ENCODE measurements around the gene RGS10.
A peak's percentile ranks its signal among the peaks of the same experiment; 100 is the strongest.
"Not testable (repeated sequence)": the region's sequence is repeated elsewhere in the genome, so short reads cannot be mapped to it uniquely, and the experiment has no call there.

RGS10 gene

DNA sequence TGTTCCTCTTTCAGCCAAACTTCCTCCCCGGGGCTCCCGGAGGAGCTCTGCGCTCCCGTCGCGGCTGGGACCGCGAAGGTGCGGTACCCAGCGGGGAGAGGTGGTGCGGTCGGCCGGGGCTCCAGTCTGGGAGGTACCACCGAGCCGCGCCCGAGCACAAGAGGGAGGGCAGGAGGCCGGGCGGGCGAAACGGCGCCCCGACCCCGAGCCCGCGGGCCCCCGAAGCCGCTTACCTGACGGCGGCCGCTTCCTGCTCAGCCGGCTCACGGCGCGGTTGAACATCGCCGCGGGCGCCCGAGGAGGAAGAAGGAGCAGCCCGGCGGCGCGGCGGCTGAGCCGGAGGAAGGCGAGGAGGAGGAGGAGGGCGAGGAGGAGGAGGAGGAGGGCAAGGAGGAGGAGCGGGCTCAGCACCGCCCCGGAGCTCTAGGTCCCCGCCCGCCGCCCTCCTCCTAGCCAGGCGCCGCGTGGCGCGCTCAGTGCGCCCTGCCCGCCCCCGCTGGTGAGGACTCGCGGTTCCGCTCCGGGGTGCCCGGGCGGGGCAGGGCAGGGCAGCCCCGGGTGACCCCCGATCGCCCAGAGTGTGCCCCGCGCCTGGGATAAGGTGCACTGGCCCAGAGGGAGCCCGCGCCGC, at the start of gene RGS10:
RGS10 (minus strand) TSS at position 363 of the 631 bp plus-strand sequence; CDS start at position 282, 81 bp downstream.
- DNase-seq, result peak; percentile 94

DNA sequence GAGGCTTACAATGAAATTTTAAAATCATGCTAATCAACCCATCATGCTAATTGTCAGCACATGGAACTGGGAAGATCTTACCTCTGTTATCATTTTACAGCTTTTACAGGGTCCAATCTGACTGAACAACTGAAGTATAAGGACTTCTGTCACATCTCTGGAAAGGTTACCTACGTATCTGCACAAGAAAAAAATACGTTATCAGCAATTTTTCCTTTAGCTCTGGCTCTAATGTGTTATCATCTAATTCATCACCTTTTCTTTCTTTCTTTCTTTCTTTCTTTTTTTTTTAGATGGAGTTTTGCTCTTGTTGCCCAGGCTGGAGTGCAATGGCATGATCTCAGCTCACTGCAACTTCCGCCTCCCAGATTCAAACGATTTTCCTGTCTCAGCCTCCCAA, 45.6 kb upstream of the RGS10 start:
- DNase-seq, result no peak

GRCh38 chr10:119578355-119578754, 35.8 kb upstream of the RGS10 start:
- no peak for DNase-seq

GRCh38 chr10:119575991-119576390, 33.5 kb upstream of the RGS10 start:
- DNase-seq, result no peak

DNA sequence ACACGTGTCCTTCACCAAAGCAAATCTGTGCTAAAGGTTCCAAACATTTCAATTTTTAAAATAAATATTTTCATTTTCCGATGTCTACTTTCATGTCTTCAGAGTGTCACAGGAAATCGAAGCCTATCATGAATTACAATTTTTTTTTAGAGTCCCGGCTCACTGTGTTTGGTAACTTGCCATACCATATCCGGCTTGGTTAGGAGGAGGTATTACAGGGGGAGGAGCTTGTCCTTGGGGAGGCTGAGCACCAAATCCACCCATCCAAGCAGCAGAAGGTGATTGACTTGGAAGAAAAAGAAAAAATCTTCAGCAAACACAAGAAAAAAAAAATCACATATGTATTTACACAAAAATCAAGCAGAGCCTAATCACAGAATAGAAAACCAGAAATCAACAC, 33.0 kb upstream of the RGS10 start:
- DNase-seq, result peak; percentile 48

DNA sequence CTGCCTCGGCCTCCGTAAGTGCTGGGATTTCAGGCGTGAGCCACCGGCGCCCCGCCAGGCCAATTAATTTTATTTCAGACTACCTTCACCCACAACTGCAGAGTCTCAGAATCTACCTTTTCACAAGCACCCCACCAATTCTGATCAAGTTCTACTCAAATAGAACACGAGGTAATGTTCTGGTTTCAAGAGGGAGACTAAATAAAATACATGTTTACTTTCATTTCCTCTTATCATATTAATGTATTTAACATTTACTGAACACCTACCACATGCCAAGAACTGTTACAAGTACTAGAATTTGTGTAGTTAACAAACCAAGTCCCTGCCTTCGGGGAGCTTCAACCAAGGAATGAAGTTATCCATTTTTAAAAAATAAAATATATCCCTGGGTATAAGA, 25.5 kb upstream of the RGS10 start:
- no peak for DNase-seq

- no peak for DNase-seq
Measured at GRCh38 chr10:119562097-119562496, 19.6 kb upstream of the RGS10 start.

DNA sequence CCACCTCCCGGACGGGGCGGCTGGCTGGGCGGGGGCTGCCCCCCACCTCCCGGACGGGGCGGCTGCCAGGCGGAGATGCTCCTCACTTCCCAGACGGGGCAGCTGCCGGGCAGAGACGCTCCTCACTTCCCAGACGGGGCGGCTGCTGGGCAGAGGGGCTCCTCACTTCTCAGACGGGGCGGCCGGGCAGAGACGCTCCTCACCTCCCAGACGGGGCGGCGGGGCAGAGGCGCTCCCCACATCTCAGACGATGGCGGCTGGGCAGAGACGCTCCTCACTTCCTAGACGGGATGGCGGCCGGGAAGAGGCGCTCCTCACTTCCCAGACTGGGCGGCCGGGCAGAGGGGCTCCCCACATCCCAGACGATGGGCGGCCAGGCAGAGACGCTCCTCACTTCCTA, 17.0 kb upstream of the RGS10 start:
- DNase-seq, result not testable (repeated sequence)

DNA sequence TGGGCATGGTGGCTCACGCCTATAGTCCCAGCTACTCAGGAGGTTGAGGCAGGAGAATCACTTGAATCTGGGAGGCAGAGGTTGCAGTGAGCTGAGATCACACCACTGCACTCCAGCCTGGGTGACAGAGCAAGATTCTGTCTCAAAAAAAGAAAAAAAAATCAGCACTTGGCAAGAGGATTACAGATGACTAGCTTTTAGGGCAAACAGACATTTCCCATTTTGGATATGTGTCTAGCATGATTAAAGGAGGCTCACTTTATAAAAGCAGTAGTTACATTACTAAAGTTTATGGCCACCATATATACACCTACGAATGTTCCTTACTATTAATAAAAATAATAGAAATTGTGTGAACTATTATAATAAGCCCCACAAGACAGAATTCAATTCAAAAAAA, 13.6 kb upstream of the RGS10 start:
- not testable (repeated sequence) for DNase-seq

- no peak for DNase-seq
Measured at GRCh38 chr10:119555178-119555784, 12.8 kb upstream of the RGS10 start.

DNA sequence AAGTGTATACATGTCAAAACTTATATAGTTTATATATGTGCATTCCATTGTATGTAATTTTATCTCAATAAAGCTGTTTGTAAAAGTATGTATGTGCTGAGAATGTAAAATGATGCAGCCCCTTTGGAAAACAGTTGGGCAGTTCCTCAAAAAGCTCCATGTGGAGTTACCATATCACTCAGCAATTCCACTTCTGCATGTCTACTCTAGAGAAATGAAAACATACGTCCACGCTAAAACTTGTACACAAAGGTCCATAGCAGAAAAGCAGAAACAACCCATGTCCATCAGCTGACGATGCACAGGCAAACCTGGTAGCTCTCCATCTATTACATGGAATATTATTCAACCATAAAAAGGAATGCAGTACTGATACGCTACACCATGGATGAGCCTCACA, 8.3 kb upstream of the RGS10 start:
- DNase-seq, result no peak

DNA sequence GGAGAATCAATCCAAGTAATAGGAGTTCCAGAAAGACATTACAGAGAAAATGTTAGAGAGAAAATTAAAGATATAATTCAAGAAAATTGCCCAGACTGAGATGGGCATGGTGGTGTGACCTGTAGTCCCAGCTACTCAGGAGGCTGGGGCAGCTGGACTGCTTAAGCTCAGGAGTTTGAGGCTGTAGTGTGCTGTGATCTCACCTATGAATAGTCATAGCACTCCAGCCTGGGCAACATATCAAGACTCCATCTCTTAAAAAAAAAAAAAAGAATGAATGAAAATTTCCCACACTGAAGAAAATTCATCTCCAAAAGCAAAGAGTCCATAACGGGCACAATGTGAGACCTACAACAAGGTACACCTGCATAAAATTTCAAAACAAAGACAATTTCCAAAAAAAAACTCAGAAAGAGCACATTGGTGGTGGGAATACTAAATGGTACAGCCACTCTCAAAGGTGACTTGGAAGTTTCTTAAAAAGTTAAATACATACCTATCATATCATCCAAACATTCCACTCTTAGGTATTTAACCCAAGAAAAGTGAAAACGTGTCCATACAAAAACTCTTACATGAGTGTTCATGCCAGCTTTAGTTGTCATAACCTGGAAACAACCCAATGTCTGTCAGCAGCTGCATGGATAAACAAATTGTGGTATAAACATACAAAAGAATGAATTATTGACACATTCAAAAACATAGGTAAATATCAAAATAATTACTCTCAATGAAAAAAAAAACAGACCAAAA, 6.9 kb upstream of the RGS10 start:
- DNase-seq, result no peak

GRCh38 chr10:119546009-119546408, 3.5 kb upstream of the RGS10 start:
- no peak for DNase-seq

DNA sequence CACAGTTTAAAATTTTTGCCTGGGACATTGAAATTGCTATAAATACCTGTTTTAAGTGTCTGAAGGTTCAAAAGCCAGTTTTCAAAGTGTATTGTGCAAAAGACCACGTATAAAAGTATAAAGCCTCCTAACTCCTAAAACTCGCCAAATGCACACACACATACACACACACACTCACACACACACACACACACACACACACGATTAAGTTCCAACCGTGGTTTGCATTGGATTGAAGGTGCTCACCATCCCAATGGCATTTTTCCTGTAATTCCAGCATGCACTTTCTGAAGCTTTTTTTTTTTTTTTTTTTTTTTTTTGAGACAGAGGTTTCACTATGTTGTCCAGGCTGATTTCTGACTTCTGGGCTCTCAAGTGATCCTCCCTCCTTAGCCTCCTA, 2.8 kb upstream of the RGS10 start:
- no peak for DNase-seq

- no peak for DNase-seq
Measured at GRCh38 chr10:119543814-119544642, 1.5 kb upstream of the RGS10 start.

- peak; percentile 73 for DNase-seq
Measured at GRCh38 chr10:119542988-119543813, 682 bp upstream of the RGS10 start.

DNA sequence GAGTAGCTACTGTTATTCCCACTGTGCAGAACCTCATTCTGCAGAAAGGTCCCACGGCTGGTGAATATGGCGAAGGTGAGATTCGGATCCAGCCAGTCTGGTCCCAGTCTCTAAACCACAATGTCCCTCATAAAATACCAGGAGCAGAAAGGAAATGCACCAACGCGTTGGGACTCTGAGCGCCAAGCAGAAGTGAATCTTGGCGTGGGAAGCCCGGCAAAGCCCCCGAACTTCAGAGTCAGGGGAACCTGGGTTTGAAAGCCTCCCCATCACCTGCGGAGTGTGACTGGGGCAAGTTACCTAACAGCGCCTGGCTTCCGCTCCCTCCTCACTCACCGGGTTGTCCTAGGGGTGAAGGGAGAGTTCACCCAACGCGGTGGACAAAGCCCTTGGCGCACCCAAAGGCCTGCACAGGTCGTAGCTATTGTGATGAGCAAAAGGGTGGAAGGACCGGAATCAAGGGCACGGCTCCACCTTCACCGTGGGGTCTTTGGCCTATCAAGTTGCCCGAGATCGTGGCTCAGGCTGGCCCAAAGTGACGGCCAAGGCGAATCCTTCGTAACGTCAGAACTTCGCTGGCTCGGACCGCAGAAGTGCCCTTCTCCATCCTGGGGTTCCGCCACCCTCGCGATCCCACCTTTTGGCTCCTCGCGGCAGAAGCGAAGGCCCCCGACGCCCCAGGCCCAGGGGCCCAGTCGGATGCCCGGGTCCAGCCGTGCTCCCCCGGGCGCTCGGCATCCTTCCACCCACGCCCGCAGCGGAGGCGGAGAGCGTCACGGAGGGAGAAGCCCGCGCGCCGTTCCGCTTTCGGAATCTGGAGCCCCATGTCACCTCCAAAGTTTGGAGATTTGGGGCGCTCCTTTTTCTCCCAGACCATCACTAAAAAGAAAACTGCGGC, 811 bp downstream of the RGS10 start:
- DNase-seq, result peak; percentile 53

GRCh38 chr10:119541046-119541445, 1.5 kb downstream of the RGS10 start:
- DNase-seq, result peak; percentile 42

- no peak for DNase-seq
Measured at GRCh38 chr10:119540038-119540437, 2.5 kb downstream of the RGS10 start.

GRCh38 chr10:119539359-119539825, 3.1 kb downstream of the RGS10 start:
- DNase-seq, result no peak

All from activated CD4-positive, alpha-beta T cell treated with anti-CD3 and anti-CD28 coated beads, Interleukin-2, Interleukin-6, amounts not matched to agents 100 ng/mL and 50 ng/mL, durations not matched to agents 16 hours and 8 hours (primary cell).